ENCODE results near the gene CMIP.

GRCh38 chr16:81547939-81548216 lies 103.3 kb downstream of the CMIP start:
- TF ChIP-seq CTCF (IDR thresholded peaks at IDR 0.05) (no peak), POLR2A (IDR thresholded peaks at IDR 0.05) (no peak), POLR2AphosphoS5 (IDR thresholded peaks at IDR 0.05) (no peak), EP300 (IDR thresholded peaks at IDR 0.05) (no peak)
